MM.1S (cell line): Measurements from ENCODE around the gene ACSF3.

Source experiments
- DNase-seq: peaks from one replicate; pipeline ENCODE4 v3.0.0-alpha.2; 2015
- H2AFZ ChIP-seq: fragments of 300-600 bp; sonication (generic); 2 replicates; pipeline ENCODE4 v1.6.0; 2016; ENCODE audit warnings: antibody characterized with exemption, low read length
- H3F3A ChIP-seq: fragments of 300-600 bp; sonication (generic); 2 replicates; pipeline ENCODE4 v1.6.1; 2016; ENCODE audit warnings: mild to moderate bottlenecking, antibody characterized with exemption, low read length, moderate library complexity, mixed read lengths; ENCODE audit not compliant: insufficient read depth
- H3K27ac ChIP-seq: fragments of 300-600 bp; sonication (generic); 2 replicates; pipeline ENCODE4 v1.5.1; 2016; ENCODE audit warnings: mild to moderate bottlenecking, low read length
- H3K27me3 ChIP-seq: fragments of 300-600 bp; sonication (generic); replicated peaks from 2 replicates; pipeline ENCODE4 v1.6.0; 2016; ENCODE audit warnings: low read length; ENCODE audit not compliant: insufficient read depth
- H3K36me3 ChIP-seq: fragments of 300-600 bp; sonication (generic); replicated peaks from 2 replicates; pipeline ENCODE4 v1.6.1; 2016; ENCODE audit warnings: mild to moderate bottlenecking, low read length, mixed read lengths; ENCODE audit not compliant: insufficient read depth
- H3K4me1 ChIP-seq: fragments of 300-600 bp; sonication (generic); 2 replicates; pipeline ENCODE4 v1.6.1; 2016; ENCODE audit warnings: low read length, mixed read lengths
- H3K4me2 ChIP-seq: fragments of 300-600 bp; sonication (generic); 2 replicates; pipeline ENCODE4 v1.6.0; 2016; ENCODE audit warnings: low read depth, low read length
- H3K4me3 ChIP-seq: fragments of 300-600 bp; sonication (generic); 2 replicates; pipeline ENCODE4 v1.5.1; 2016; ENCODE audit warnings: low read length, mixed read lengths
- H3K79me2 ChIP-seq: fragments of 300-600 bp; sonication (generic); 2 replicates; pipeline ENCODE4 v1.6.1; 2016; ENCODE audit warnings: mixed run types, low read length, mixed read lengths
- H3K9ac ChIP-seq: fragments of 300-600 bp; sonication (generic); 2 replicates; pipeline ENCODE4 v1.6.1; 2016; ENCODE audit warnings: low read length, mixed read lengths
- H3K9me2 ChIP-seq: fragments of 300-600 bp; sonication (generic); replicated peaks from 2 replicates; pipeline ENCODE4 v1.6.1; 2016; ENCODE audit warnings: mild to moderate bottlenecking, low read length, mixed read lengths; ENCODE audit not compliant: insufficient read depth
- H3K9me3 ChIP-seq: fragments of 300-600 bp; sonication (generic); replicated peaks from 2 replicates; pipeline ENCODE4 v1.6.1; 2016; ENCODE audit warnings: mild to moderate bottlenecking, low read length, mixed read lengths; ENCODE audit not compliant: insufficient read depth
- H4K20me1 ChIP-seq: fragments of 300-600 bp; sonication (generic); 2 replicates; pipeline ENCODE4 v1.6.1; 2016; ENCODE audit warnings: mild to moderate bottlenecking, low read length, moderate library complexity, mixed read lengths; ENCODE audit not compliant: insufficient read depth
- EZH2 ChIP-seq: fragments of 300-600 bp; sonication (generic); optimal IDR thresholded peaks from 2 replicates; pipeline ENCODE3; 2017; ENCODE audit warnings: low read depth, mild to moderate bottlenecking, antibody characterized with exemption, low read length, mixed read lengths
- EZH2phosphoT487 ChIP-seq: fragments of 300-600 bp; sonication (generic); IDR thresholded peaks from 2 replicates; pipeline ENCODE4 v1.6.1; 2018; ENCODE audit warnings: antibody characterized with exemption, low read length
- TF ChIP-seq, protein P1 (sequence below): fragments of 300-600 bp; sonication (generic); IDR thresholded peaks from 2 replicates; pipeline ENCODE4 v1.5.1; 2016; ENCODE audit warnings: antibody characterized with exemption, low read length, mixed read lengths

Gene ACSF3

DNA sequence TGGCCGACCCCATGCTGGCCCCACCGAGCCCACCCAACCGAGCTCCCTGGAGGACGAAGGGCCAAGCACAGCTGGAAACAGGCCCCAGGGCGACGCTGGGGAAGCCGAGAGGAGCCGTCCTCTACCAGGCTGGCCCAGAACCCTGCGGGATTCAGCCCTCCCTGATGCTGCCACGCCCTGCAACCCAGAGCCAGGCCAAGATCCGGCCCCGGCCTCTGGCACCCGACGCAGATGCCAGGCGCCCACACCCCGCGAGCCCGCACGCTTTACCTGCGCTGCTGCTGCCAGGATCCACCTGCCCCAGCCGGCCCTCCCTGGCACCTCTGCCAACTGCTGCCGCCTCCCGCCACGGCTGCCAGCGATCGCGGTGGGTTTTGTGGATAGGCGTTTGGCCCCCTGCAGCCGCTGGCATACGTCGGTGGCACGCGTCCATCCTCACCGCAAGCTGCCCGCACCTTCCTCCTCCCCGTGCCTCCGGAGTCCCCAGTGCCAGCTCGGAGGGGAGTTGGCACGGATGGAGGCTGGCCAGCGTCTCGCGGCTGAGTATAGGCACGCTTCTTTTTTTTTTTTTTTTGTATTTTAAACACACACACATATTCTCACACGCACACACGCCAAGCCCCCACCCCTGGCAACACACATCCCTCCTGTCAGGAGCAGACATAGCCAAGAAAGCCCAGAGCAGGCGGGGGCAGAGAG, 41.3 kb upstream of the ACSF3 start:
- Histone ChIP-seq H3K9me3 (no peaks in the 10 kb centered on the region), H3K36me3 (no peaks in the 10 kb centered on the region), H3K9me2 (no peaks in the 10 kb centered on the region), H3K4me1 (no peaks in the 10 kb centered on the region), H3K27ac (no peak overlapping the region), H3K4me2 (no peak overlapping the region), H3K27me3 (peaks cover 30% of the 10 kb centered on the region), H2AFZ (no peak overlapping the region), H3F3A (no peaks in the 10 kb centered on the region), H3K4me3 (no peak overlapping the region), H3K9ac (no peak overlapping the region), H3K79me2 (no peaks in the 10 kb centered on the region), H4K20me1 (no peaks in the 10 kb centered on the region)
- DNase-seq = no peak
- no peak for TF ChIP-seq EZH2
- TF ChIP-seq EZH2phosphoT487 = no peak
- TF ChIP-seq, protein P1, sequence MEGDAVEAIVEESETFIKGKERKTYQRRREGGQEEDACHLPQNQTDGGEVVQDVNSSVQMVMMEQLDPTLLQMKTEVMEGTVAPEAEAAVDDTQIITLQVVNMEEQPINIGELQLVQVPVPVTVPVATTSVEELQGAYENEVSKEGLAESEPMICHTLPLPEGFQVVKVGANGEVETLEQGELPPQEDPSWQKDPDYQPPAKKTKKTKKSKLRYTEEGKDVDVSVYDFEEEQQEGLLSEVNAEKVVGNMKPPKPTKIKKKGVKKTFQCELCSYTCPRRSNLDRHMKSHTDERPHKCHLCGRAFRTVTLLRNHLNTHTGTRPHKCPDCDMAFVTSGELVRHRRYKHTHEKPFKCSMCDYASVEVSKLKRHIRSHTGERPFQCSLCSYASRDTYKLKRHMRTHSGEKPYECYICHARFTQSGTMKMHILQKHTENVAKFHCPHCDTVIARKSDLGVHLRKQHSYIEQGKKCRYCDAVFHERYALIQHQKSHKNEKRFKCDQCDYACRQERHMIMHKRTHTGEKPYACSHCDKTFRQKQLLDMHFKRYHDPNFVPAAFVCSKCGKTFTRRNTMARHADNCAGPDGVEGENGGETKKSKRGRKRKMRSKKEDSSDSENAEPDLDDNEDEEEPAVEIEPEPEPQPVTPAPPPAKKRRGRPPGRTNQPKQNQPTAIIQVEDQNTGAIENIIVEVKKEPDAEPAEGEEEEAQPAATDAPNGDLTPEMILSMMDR = no peak

DNA sequence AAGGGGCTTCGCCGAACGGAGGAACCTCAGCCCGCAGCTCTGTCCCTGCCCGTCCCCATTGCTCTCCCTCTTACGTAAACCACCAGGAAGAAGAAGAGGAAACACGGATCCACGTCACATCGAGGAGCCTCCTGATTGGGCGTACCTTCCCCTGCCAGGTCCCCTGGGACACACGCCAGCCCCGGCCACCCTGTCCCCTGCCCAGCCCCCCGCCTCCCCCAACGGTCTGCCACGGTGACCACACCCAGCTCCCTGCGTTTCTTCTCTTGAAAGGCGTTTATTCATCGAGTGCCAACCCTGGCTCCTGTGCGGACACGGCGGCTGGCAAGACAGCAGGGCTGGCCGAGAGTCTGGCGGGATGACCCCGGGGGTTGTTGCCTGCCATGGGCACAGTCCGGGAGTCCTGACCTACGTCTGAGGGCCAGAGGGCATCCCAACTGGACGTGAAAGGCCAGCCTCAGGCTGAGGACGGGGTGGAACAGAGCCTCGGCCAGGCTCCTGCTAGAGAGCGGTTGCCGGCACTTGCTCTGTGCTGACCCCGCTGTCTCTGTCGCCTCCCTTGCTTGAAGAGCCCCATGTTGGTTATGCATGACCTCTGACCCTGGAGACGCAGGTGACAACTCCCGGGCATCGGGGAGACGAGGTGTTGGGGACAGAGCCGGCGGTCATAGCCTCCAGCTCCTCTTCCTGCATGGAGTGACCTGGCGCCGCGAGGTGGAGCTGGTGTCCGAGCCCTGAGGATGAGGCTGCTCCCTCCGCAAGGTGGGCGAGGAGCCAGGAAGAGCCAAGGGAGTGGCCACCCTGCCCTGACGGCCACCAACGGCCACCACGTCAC, 40.5 kb upstream of the ACSF3 start:
- H3K9ac ChIP-seq = no peak overlapping the region
- no peaks in the 10 kb centered on the region for H3K9me2 ChIP-seq
- no peaks in the 10 kb centered on the region for H4K20me1 ChIP-seq
- H2AFZ ChIP-seq = no peak overlapping the region
- no peak overlapping the region for H3K4me2 ChIP-seq
- H3K79me2 ChIP-seq = no peaks in the 10 kb centered on the region
- TF ChIP-seq, protein P1 = no peak
- no peak for TF ChIP-seq EZH2
- TF ChIP-seq EZH2phosphoT487 = no peak
- no peak overlapping the region for H3K27ac ChIP-seq
- H3K36me3 ChIP-seq = no peaks in the 10 kb centered on the region
- H3K9me3 ChIP-seq = no peaks in the 10 kb centered on the region
- no peaks in the 10 kb centered on the region for H3K4me1 ChIP-seq
- DNase-seq = no peak
- peaks cover 35% of the 10 kb centered on the region for H3K27me3 ChIP-seq
- H3F3A ChIP-seq = no peaks in the 10 kb centered on the region
- no peak overlapping the region for H3K4me3 ChIP-seq

DNA sequence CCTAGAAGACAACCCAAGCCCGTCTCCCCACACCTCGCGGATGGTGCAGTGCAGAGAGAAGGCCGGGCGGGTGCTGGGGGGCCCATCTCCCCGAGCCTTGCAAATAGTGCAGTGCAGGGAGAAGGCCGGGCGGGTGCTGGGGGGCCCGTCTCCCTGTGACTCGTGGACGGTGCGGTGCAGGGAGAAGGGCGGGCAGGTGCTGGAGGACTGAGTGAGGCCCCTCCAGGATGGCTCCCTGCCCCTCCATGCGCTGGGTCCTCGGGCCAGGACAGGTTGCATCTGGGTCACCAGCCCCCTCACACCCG, 40.0 kb upstream of the ACSF3 start:
- Histone ChIP-seq H3K9ac (no peak overlapping the region), H2AFZ (no peak overlapping the region), H3K36me3 (no peaks in the 10 kb centered on the region), H4K20me1 (no peaks in the 10 kb centered on the region), H3K4me1 (no peaks in the 10 kb centered on the region), H3K9me2 (no peaks in the 10 kb centered on the region), H3K27ac (no peak overlapping the region), H3K4me3 (no peak overlapping the region), H3F3A (no peaks in the 10 kb centered on the region), H3K9me3 (no peaks in the 10 kb centered on the region), H3K79me2 (no peaks in the 10 kb centered on the region), H3K4me2 (no peak overlapping the region), H3K27me3 (peaks cover 35% of the 10 kb centered on the region)
- TF ChIP-seq EZH2 (no peak), EZH2phosphoT487 (no peak)
- TF ChIP-seq, protein P1 = no peak
- no peak for DNase-seq
